ENCODE data around the gene AHRR. TPM values are rescaled to one million over a fixed set of nuclear protein-coding genes. Genes with fewer than 3 reads are reported as not detected.

Gene AHRR
- total RNA-seq, 2 experiments from 2014 or later = 2.2 to 3.4 TPM

GRCh38 chr5:434443-435146 lies 113.1 kb downstream of the AHRR start:
- DNase-seq (ENCODE audit: low spot score) = no peak
- ChIA-PET CTCF (ENCODE audit: unreplicated experiment) (no interaction called here), POLR2A (no interaction called here)
- intact Hi-C loops (cut with micrococcal nuclease; ENCODE audit: unreplicated experiment) = no loop called here
- H3K9me2 ChIP-seq (ENCODE audit: insufficient read depth, low read length) = no peaks in the 10 kb centered on the region
- no peak overlapping the region for H3K4me3 ChIP-seq (ENCODE audit: low read depth, low read length, poor library complexity, severe bottlenecking)
- H3K9me3 ChIP-seq (ENCODE audit: low read length) = no peaks in the 10 kb centered on the region
- no peak overlapping the region for H3K4me2 ChIP-seq (ENCODE audit: low read length)
- no peak for TF ChIP-seq EZH2phosphoT487 (IDR thresholded peaks at IDR 0.05; ENCODE audit: borderline replicate concordance, low read depth, low read length)
- no peak for TF ChIP-seq CTCF (conservative IDR thresholded peaks at IDR 0.05; ENCODE audit: low read length)
- H4K20me1 ChIP-seq (ENCODE audit: insufficient read depth, low read length) = no peaks in the 10 kb centered on the region
- no TSS peak for BruUV-seq (replicated peaks)
- H2AFZ ChIP-seq (ENCODE audit: low read length) = no peak overlapping the region
- no peaks in the 10 kb centered on the region for H3K79me2 ChIP-seq (ENCODE audit: insufficient read depth, low read depth, low read length)
- no peaks in the 10 kb centered on the region for H3K4me1 ChIP-seq (ENCODE audit: insufficient read depth, low read length, poor library complexity, severe bottlenecking)
- H3K36me3 ChIP-seq (ENCODE audit: insufficient read depth, low read length) = no peaks in the 10 kb centered on the region
- H3K27ac ChIP-seq (ENCODE audit: low read depth, low read length, poor library complexity, severe bottlenecking) = no peak overlapping the region

- Histone ChIP-seq H3K9me2 (ENCODE audit: insufficient read depth, low read length) (no peaks in the 10 kb centered on the region), H3K4me2 (ENCODE audit: low read length) (no peak overlapping the region), H3K79me2 (ENCODE audit: insufficient read depth, low read depth, low read length) (no peaks in the 10 kb centered on the region), H2AFZ (ENCODE audit: low read length) (no peak overlapping the region), H4K20me1 (ENCODE audit: insufficient read depth, low read length) (no peaks in the 10 kb centered on the region), H3K4me3 (ENCODE audit: low read depth, low read length, poor library complexity, severe bottlenecking) (no peak overlapping the region), H3K27ac (ENCODE audit: low read depth, low read length, poor library complexity, severe bottlenecking) (no peak overlapping the region), H3K36me3 (ENCODE audit: insufficient read depth, low read length) (no peaks in the 10 kb centered on the region), H3K4me1 (ENCODE audit: insufficient read depth, low read length, poor library complexity, severe bottlenecking) (peaks cover 1% of the 10 kb centered on the region), H3K9me3 (ENCODE audit: low read length) (no peaks in the 10 kb centered on the region)
- CTCF ChIA-PET (ENCODE audit: unreplicated experiment) = no interaction called here
- intact Hi-C loops (cut with micrococcal nuclease; ENCODE audit: unreplicated experiment) = no loop called here
- TF ChIP-seq EZH2phosphoT487 (IDR thresholded peaks at IDR 0.05; ENCODE audit: borderline replicate concordance, low read depth, low read length) (no peak), CTCF (conservative IDR thresholded peaks at IDR 0.05; ENCODE audit: low read length) (no peak)
- no peak for DNase-seq (ENCODE audit: low spot score)
- POLR2A ChIA-PET = no interaction called here
- BruUV-seq (replicated peaks) = no TSS peak
Observed at GRCh38 chr5:435156-435790, 113.8 kb downstream of the AHRR start.

All from OCI-LY7 (cell line).